GM12874 (cell line): ENCODE measurements around the gene ZSWIM7.

Source experiments
- TF ChIP-seq, protein P1 (sequence below): IDR thresholded peaks from 2 replicates; pipeline ENCODE4 v1.5.1; 2011; ENCODE audit warnings: low read depth, mild to moderate bottlenecking, control low read depth, low read length, moderate library complexity; ENCODE audit not compliant: insufficient read depth

The ZSWIM7 gene

DNA sequence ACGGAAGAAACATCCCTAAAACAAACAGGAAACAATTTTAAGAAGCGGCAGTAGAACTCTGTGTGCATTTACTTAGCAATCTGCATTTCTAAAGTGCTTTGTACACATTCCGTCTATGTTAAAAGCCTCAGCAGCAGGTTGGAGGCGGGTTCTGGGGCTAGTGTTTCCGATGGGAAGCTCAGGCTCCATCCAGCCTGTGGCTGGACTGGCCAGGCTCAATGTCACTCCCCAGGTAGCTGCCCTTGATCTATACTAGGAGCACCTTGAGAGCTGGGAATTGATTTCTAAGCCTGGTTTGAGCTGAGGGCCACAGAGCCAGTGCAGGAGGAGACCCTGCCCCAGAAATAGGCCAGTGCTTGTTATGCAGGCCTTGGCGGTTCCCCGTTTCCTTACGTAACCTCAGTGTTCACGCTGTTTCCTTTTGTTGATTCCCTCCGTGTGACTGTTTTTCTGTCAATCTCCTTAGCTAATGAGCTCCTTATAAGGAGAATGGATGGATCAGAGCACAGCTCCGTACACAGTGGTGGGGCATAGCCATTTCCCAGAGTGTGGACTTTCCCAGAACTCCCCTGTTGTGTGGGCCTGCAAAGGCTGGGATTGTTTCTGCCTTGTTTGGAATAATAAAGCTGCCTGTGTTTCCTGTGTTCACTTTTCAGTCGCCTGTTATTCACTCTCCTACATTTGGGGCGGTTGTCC, 33.2 kb downstream of the ZSWIM7 start:
- TF ChIP-seq, protein P1, sequence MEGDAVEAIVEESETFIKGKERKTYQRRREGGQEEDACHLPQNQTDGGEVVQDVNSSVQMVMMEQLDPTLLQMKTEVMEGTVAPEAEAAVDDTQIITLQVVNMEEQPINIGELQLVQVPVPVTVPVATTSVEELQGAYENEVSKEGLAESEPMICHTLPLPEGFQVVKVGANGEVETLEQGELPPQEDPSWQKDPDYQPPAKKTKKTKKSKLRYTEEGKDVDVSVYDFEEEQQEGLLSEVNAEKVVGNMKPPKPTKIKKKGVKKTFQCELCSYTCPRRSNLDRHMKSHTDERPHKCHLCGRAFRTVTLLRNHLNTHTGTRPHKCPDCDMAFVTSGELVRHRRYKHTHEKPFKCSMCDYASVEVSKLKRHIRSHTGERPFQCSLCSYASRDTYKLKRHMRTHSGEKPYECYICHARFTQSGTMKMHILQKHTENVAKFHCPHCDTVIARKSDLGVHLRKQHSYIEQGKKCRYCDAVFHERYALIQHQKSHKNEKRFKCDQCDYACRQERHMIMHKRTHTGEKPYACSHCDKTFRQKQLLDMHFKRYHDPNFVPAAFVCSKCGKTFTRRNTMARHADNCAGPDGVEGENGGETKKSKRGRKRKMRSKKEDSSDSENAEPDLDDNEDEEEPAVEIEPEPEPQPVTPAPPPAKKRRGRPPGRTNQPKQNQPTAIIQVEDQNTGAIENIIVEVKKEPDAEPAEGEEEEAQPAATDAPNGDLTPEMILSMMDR, result no peak

DNA sequence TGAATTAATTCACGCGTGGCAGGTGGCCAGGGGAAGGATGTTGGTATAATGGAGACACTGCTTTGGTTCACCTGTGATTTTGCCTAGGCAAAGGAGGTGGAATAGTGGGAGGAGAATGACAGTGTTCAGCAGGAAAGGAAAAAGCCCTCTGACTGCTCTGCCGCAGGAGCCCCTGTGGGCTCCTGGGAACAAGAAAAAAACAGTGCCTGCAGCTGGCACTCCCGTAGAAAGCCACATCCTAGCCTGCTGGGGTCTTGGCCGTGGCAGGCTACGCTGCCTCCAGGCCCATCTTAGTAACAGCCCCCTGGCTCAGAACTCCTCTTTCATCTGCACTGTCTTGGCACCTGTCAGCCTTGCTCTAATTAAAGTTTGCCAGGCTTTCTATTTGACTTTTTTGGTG, 34.0 kb downstream of the ZSWIM7 start:
- TF ChIP-seq, protein P1, result no peak

DNA sequence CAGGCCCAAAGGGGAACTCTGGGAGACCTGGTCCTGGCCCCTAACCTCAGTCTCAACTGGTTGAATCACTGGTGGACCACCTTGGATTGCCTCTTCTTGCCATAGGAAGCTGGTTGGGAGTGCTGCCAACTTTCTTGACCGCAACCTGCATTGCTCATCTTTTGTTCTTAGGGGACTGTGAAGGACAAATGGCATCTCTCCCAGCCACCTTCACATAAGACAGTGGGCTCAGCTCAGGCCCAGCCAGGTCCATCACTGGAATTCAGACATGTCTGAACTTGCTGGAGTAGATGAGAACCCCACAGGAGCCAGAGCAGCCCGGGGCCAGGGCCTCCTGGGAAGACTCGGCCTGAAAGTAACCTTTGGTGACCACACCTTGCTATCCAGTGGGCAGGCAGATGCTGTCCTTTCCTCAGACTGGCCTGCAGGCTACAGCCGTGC, 35.8 kb downstream of the ZSWIM7 start:
- TF ChIP-seq, protein P1, result no peak

DNA sequence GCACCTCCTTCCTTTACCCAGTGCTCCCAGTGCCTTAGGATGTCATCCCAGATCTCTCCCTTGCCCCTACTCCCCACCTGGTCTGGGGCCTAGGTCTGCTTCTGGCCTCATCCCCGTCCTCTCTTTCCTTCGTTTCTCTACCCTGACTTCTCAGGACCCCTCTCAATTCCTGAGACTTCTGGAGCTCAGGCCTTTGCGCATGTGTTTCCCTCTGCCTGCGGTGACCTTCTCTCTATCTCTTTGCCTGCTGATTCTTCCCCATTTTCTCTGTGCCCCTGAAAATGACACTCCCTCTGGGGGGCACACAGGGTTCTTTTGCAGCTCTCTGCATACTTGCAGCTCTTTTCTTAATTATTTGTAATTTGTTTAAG, 41.0 kb downstream of the ZSWIM7 start:
- TF ChIP-seq, protein P1, result no peak

DNA sequence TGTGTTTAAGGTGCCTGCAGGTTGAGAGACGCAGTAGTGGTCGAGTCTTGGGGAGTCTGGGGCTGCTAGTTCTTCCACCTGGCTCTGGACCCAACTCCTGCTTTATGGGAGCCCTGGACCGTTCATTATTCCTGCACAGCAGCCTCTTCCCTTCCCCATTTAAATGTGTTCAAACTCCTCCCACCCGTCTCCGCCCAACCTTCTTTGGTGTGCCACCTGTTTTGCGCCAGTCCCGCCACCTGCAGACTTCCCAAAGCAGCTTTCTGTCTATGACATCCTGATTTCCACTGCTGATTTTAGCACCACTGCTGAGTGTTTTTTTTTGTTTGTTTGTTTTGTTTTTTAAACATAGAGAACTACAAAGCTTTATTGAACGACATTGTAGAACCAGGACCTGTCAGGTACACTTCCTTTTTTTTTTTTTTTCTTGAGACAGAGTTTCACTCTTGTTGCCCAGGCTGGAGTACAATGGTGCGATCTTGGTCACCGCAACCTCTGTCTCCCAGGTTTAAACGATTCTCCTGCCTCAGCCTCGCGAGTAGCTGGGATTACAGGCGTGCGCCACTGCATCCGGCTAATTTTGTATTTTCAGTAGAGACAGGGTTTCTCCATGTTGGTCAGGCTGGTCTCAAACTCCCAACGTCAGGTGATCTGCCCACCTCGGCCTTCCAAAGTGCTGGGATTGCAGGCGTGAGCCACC, 41.7 kb downstream of the ZSWIM7 start:
- TF ChIP-seq, protein P1, result no peak

DNA sequence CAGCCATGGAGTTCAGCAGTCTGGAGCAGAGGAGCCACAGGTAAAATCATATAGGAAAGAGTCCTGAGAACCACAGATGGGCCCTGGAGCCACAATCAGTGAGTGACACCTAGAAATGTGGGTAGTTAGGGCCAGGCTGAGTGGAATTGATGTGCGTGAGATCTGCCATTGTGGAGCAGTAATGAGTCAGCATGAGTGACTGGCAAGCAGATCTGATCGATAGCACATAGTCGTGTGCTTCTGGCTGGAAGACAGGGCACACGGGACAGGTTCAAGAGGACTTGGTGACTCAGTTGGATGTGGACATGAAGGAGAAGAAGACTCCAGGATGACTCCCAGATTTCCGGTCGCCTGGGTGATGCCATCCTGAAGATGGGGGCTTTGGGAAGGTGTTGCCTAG, 42.3 kb downstream of the ZSWIM7 start:
- TF ChIP-seq, protein P1, result no peak

DNA sequence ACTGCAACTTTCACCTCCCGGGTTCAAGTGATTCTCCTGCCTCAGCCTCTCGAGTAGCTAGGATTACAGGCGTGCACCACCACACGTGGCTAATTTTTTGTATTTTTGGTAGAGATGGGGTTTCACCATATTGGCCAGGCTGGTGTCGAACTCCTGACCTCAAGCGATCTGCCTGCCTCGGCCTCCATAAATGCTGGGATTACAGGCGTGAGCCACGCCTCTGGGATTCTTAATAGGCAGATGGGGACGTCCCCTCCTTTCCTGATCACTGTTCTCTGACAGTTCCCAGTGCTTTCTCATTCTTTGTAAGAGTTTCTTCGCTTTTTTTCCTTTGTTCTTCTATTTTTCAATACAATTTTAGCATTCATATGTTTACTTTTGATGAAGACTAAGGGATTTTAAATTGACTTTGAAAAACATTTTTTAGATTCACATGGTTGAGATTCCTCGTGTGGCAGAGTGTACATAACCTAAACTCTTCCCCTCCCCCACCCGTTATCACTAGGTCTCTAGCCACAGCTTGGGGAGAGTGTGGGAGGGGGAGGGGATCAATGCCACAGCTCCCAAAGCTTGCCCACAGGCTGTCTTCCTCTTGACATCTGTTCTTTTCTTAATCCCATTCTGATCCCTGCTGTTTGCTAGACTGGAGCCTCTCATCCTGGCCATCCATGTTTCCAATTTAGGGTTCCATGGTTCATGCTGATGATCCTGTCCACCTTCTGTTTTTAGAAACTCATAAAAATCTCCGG, 43.5 kb downstream of the ZSWIM7 start:
- TF ChIP-seq, protein P1, result no peak
